Amniotic stem cell (primary cell): ENCODE measurements around the gene SDK2.
"Not testable (repeated sequence)": the region's sequence is repeated elsewhere in the genome, so short reads cannot be mapped to it uniquely, and the experiment has no call there.

Source experiments
- DNase-seq: peaks from one replicate; lab custom pipeline; 2025; lab: John Stamatoyannopoulos, UW

Gene SDK2

GRCh38 chr17:73343739-73344454 is 300.3 kb downstream of the SDK2 start:
- DNase-seq = no peak

- DNase-seq = no peak
Measured at GRCh38 chr17:73343168-73343634, 301.0 kb downstream of the SDK2 start.

- no peak for DNase-seq
Measured at GRCh38 chr17:73342541-73343167, 301.6 kb downstream of the SDK2 start.

- peak; percentile 52 for DNase-seq
Measured at GRCh38 chr17:73342050-73342522, 302.2 kb downstream of the SDK2 start.

- DNase-seq = no peak
Measured at GRCh38 chr17:73341350-73342049, 302.7 kb downstream of the SDK2 start.

GRCh38 chr17:73340093-73340596 is 304.1 kb downstream of the SDK2 start:
- peak; percentile 84 for DNase-seq

GRCh38 chr17:73338566-73339197 is 305.6 kb downstream of the SDK2 start:
- no peak for DNase-seq

GRCh38 chr17:73338050-73338521 is 306.2 kb downstream of the SDK2 start:
- no peak for DNase-seq

- DNase-seq = no peak
Measured at GRCh38 chr17:73337330-73337710, 306.9 kb downstream of the SDK2 start.

GRCh38 chr17:73336408-73337329 is 307.6 kb downstream of the SDK2 start:
- DNase-seq = no peak

GRCh38 chr17:73335591-73336407 is 308.4 kb downstream of the SDK2 start:
- DNase-seq = no peak

GRCh38 chr17:73334771-73335513 is 309.3 kb downstream of the SDK2 start:
- no peak for DNase-seq

- not testable (repeated sequence) for DNase-seq
Measured at GRCh38 chr17:73333445-73333844, 310.8 kb downstream of the SDK2 start.

GRCh38 chr17:73331060-73331459 is 313.2 kb downstream of the SDK2 start:
- DNase-seq = no peak

- no peak for DNase-seq
Measured at GRCh38 chr17:73327676-73328075, 316.6 kb downstream of the SDK2 start.

- DNase-seq = no peak
Measured at GRCh38 chr17:73325527-73325842, 318.8 kb downstream of the SDK2 start.

- DNase-seq = no peak
Measured at GRCh38 chr17:73324711-73325526, 319.3 kb downstream of the SDK2 start.

GRCh38 chr17:73324160-73324475 is 320.1 kb downstream of the SDK2 start:
- no peak for DNase-seq
